MM.1S (cell line): ENCODE measurements around the gene ABHD15.

Source experiments
- DNase-seq: peaks from one replicate; pipeline ENCODE4 v3.0.0-alpha.2; 2015
- H2AFZ ChIP-seq: fragments of 300-600 bp; sonication (generic); 2 replicates; pipeline ENCODE4 v1.6.0; 2016; ENCODE audit warnings: antibody characterized with exemption, low read length
- H3F3A ChIP-seq: fragments of 300-600 bp; sonication (generic); 2 replicates; pipeline ENCODE4 v1.6.1; 2016; ENCODE audit warnings: mild to moderate bottlenecking, antibody characterized with exemption, low read length, moderate library complexity, mixed read lengths; ENCODE audit not compliant: insufficient read depth
- H3K27ac ChIP-seq: fragments of 300-600 bp; sonication (generic); 2 replicates; pipeline ENCODE4 v1.5.1; 2016; ENCODE audit warnings: mild to moderate bottlenecking, low read length
- H3K27me3 ChIP-seq: fragments of 300-600 bp; sonication (generic); replicated peaks from 2 replicates; pipeline ENCODE4 v1.6.0; 2016; ENCODE audit warnings: low read length; ENCODE audit not compliant: insufficient read depth
- H3K36me3 ChIP-seq: fragments of 300-600 bp; sonication (generic); replicated peaks from 2 replicates; pipeline ENCODE4 v1.6.1; 2016; ENCODE audit warnings: mild to moderate bottlenecking, low read length, mixed read lengths; ENCODE audit not compliant: insufficient read depth
- H3K4me1 ChIP-seq: fragments of 300-600 bp; sonication (generic); 2 replicates; pipeline ENCODE4 v1.6.1; 2016; ENCODE audit warnings: low read length, mixed read lengths
- H3K4me2 ChIP-seq: fragments of 300-600 bp; sonication (generic); 2 replicates; pipeline ENCODE4 v1.6.0; 2016; ENCODE audit warnings: low read depth, low read length
- H3K4me3 ChIP-seq: fragments of 300-600 bp; sonication (generic); 2 replicates; pipeline ENCODE4 v1.5.1; 2016; ENCODE audit warnings: low read length, mixed read lengths
- H3K79me2 ChIP-seq: fragments of 300-600 bp; sonication (generic); 2 replicates; pipeline ENCODE4 v1.6.1; 2016; ENCODE audit warnings: mixed run types, low read length, mixed read lengths
- H3K9ac ChIP-seq: fragments of 300-600 bp; sonication (generic); 2 replicates; pipeline ENCODE4 v1.6.1; 2016; ENCODE audit warnings: low read length, mixed read lengths
- H3K9me2 ChIP-seq: fragments of 300-600 bp; sonication (generic); replicated peaks from 2 replicates; pipeline ENCODE4 v1.6.1; 2016; ENCODE audit warnings: mild to moderate bottlenecking, low read length, mixed read lengths; ENCODE audit not compliant: insufficient read depth
- H3K9me3 ChIP-seq: fragments of 300-600 bp; sonication (generic); replicated peaks from 2 replicates; pipeline ENCODE4 v1.6.1; 2016; ENCODE audit warnings: mild to moderate bottlenecking, low read length, mixed read lengths; ENCODE audit not compliant: insufficient read depth
- H4K20me1 ChIP-seq: fragments of 300-600 bp; sonication (generic); 2 replicates; pipeline ENCODE4 v1.6.1; 2016; ENCODE audit warnings: mild to moderate bottlenecking, low read length, moderate library complexity, mixed read lengths; ENCODE audit not compliant: insufficient read depth
- EZH2 ChIP-seq: fragments of 300-600 bp; sonication (generic); optimal IDR thresholded peaks from 2 replicates; pipeline ENCODE3; 2017; ENCODE audit warnings: low read depth, mild to moderate bottlenecking, antibody characterized with exemption, low read length, mixed read lengths
- EZH2phosphoT487 ChIP-seq: fragments of 300-600 bp; sonication (generic); IDR thresholded peaks from 2 replicates; pipeline ENCODE4 v1.6.1; 2018; ENCODE audit warnings: antibody characterized with exemption, low read length
- TF ChIP-seq, protein P1 (sequence below): fragments of 300-600 bp; sonication (generic); IDR thresholded peaks from 2 replicates; pipeline ENCODE4 v1.5.1; 2016; ENCODE audit warnings: antibody characterized with exemption, low read length, mixed read lengths

Gene ABHD15

GRCh38 chr17:29579866-29580771, 13.3 kb upstream of the ABHD15 start:
- Histone ChIP-seq H3K27me3 (no peaks in the 10 kb centered on the region), H3K36me3 (no peaks in the 10 kb centered on the region), H3K9ac (no peak overlapping the region), H3K9me3 (no peaks in the 10 kb centered on the region), H4K20me1 (no peaks in the 10 kb centered on the region), H3K4me2 (no peak overlapping the region), H2AFZ (no peak overlapping the region), H3K79me2 (peaks cover 19% of the 10 kb centered on the region), H3K4me3 (no peak overlapping the region), H3K4me1 (peaks cover 8% of the 10 kb centered on the region; the same call in 1 of the 2 replicates), H3K27ac (no peak overlapping the region), H3K9me2 (no peaks in the 10 kb centered on the region), H3F3A (no peaks in the 10 kb centered on the region)
- no peak for TF ChIP-seq EZH2phosphoT487
- TF ChIP-seq, protein P1, sequence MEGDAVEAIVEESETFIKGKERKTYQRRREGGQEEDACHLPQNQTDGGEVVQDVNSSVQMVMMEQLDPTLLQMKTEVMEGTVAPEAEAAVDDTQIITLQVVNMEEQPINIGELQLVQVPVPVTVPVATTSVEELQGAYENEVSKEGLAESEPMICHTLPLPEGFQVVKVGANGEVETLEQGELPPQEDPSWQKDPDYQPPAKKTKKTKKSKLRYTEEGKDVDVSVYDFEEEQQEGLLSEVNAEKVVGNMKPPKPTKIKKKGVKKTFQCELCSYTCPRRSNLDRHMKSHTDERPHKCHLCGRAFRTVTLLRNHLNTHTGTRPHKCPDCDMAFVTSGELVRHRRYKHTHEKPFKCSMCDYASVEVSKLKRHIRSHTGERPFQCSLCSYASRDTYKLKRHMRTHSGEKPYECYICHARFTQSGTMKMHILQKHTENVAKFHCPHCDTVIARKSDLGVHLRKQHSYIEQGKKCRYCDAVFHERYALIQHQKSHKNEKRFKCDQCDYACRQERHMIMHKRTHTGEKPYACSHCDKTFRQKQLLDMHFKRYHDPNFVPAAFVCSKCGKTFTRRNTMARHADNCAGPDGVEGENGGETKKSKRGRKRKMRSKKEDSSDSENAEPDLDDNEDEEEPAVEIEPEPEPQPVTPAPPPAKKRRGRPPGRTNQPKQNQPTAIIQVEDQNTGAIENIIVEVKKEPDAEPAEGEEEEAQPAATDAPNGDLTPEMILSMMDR: peak; percentile 94
- peak; percentile 91 for DNase-seq

DNA sequence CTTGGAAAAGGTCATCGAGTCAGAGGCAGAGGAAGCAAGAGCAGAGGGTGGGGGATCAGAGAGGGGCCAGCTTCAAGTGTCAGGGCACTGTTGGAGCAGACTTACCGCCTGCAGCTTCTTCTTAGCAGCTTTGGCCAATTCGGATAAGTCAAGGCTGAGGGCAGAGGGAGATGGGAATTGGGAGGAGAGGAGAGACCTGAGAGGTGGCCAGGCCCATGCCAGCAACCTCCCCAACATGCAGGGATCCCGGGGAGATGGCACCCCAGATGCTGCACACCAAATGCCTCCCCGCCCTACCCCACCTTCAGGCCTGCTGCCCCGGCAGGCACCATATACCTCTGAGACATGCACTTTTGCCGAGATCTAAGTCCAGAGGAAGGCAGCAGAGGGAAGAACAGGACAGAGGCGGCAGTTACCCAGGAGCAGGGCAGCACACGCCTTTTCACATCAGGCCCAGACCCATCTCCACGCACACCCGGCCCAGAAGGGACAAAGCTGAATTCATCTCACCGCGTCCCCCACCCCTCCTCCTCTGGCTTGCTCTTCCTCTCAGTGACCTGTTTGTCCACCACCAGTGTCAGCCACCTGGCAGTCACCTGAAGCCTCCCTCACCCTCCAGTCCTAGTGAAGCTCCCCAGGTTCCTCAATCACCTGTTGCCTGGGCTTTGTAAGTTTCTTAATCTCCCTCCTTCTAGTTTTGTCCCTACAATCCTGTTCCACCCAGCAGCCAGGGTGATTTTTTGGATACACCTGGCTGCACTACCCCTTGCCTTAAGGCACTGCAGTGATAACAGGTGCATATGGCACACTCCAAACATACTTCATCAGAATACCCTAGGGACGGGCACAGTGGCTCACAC, 12.0 kb upstream of the ABHD15 start:
- Histone ChIP-seq H4K20me1 (no peaks in the 10 kb centered on the region), H3K9me2 (no peaks in the 10 kb centered on the region), H3K36me3 (no peaks in the 10 kb centered on the region), H2AFZ (no peak overlapping the region), H3K9me3 (no peaks in the 10 kb centered on the region), H3K4me1 (peaks cover 8% of the 10 kb centered on the region; the same call in 1 of the 2 replicates), H3K4me2 (no peak overlapping the region), H3F3A (no peaks in the 10 kb centered on the region), H3K9ac (no peak overlapping the region), H3K79me2 (peaks cover 7% of the 10 kb centered on the region), H3K4me3 (no peak overlapping the region), H3K27ac (no peak overlapping the region), H3K27me3 (no peaks in the 10 kb centered on the region)
- TF ChIP-seq EZH2phosphoT487: no peak
- TF ChIP-seq, protein P1: no peak
- no peak for TF ChIP-seq EZH2
- DNase-seq: no peak

DNA sequence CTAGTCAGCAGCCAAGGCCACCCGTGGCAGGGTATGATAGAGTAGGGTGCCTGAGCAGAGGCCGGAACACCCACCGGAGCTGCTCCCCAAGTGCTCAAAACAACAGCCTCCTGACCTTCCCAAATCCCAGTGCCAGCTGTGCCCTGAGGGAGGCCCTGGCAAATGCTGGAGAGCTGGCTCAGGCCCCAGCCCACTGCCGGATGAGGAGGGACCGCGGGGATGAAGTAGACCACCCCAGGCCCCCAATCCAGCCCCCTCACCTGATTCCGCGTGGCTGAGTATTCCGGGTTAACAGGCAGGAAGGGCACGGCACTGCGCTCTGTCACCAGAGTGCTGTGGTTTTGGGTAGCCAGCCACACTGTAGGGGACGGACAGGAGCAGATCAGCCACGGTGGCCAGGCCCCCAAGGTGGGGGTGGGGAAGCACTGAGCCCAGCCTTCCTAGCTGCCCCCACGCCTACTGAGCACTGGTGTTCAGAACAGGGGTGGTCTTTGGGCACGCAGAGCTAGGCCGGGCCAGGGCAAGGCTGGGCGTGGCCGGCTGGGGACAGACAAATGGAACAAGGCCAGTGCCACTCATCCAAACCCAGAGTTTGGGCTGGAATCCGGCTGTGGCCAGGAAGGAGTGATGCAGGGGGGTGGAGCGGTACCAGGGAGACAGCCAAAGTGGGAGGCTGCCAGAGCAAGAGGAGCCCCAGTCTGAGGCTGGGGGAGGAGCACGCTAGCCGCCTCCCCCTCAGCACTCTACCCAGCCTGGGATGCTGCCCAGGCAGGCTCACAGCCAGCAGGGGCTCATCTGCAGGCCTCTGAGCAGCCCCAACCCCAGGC, 10.8 kb upstream of the ABHD15 start:
- no peak overlapping the region for H3K4me3 ChIP-seq
- H3K27ac ChIP-seq: no peak overlapping the region
- H3K4me1 ChIP-seq: peaks cover 8% of the 10 kb centered on the region; the same call in 1 of the 2 replicates
- H3F3A ChIP-seq: no peaks in the 10 kb centered on the region
- H3K27me3 ChIP-seq: no peaks in the 10 kb centered on the region
- H3K9me2 ChIP-seq: no peaks in the 10 kb centered on the region
- H2AFZ ChIP-seq: no peak overlapping the region
- H3K9me3 ChIP-seq: no peaks in the 10 kb centered on the region
- peaks cover 3% of the 10 kb centered on the region for H3K79me2 ChIP-seq
- no peak overlapping the region for H3K9ac ChIP-seq
- DNase-seq: no peak
- H3K36me3 ChIP-seq: no peaks in the 10 kb centered on the region
- no peaks in the 10 kb centered on the region for H4K20me1 ChIP-seq
- TF ChIP-seq, protein P1: no peak
- TF ChIP-seq EZH2phosphoT487 (no peak), EZH2 (no peak)
- no peak overlapping the region for H3K4me2 ChIP-seq
